ENCODE measurements around the gene CNTF.

CNTF gene

GRCh38 chr11:58640386-58641023 is 18.0 kb downstream of the CNTF start:
- TF ChIP-seq CTCF (IDR thresholded peaks at IDR 0.05; ENCODE audit: low read depth, low read length, missing control alignments) = no peak
- H3K4me3 ChIP-seq (replicated peaks; ENCODE audit: low read depth, low read length) = no peak overlapping the region
- no peak for DNase-seq (ENCODE audit: extremely low read depth, low read depth)

- DNase-seq (ENCODE audit: extremely low read depth, low read depth) = no peak
- no peak for TF ChIP-seq CTCF (IDR thresholded peaks at IDR 0.05; ENCODE audit: low read depth, low read length, missing control alignments)
- H3K4me3 ChIP-seq (replicated peaks; ENCODE audit: low read depth, low read length) = no peak overlapping the region
Measured at GRCh38 chr11:58641341-58641740, 18.9 kb downstream of the CNTF start.

- H3K4me3 ChIP-seq (replicated peaks; ENCODE audit: low read depth, low read length) = no peak overlapping the region
- no peak for TF ChIP-seq CTCF (IDR thresholded peaks at IDR 0.05; ENCODE audit: low read depth, low read length, missing control alignments)
- DNase-seq (ENCODE audit: extremely low read depth, low read depth) = no peak
Measured at GRCh38 chr11:58641803-58642581, 19.5 kb downstream of the CNTF start.

- TF ChIP-seq CTCF (IDR thresholded peaks at IDR 0.05; ENCODE audit: low read depth, low read length, missing control alignments) = no peak
- DNase-seq (ENCODE audit: extremely low read depth, low read depth) = no peak
- H3K4me3 ChIP-seq (replicated peaks; ENCODE audit: low read depth, low read length) = no peak overlapping the region
Measured at GRCh38 chr11:58645854-58646253, 23.4 kb downstream of the CNTF start.

- H3K4me3 ChIP-seq (replicated peaks; ENCODE audit: low read depth, low read length) = no peak overlapping the region
- TF ChIP-seq CTCF (IDR thresholded peaks at IDR 0.05; ENCODE audit: low read depth, low read length, missing control alignments) = no peak
- DNase-seq (ENCODE audit: extremely low read depth, low read depth) = no peak
Measured at GRCh38 chr11:58647141-58647699, 24.8 kb downstream of the CNTF start.

- no peak for TF ChIP-seq CTCF (IDR thresholded peaks at IDR 0.05; ENCODE audit: low read depth, low read length, missing control alignments)
- no peak overlapping the region for H3K4me3 ChIP-seq (replicated peaks; ENCODE audit: low read depth, low read length)
Measured at GRCh38 chr11:58647866-58648265, 25.4 kb downstream of the CNTF start.

More at GRCh38 chr11:58647866-58648265, 25.4 kb downstream of the CNTF start:
- no peak for DNase-seq (ENCODE audit: extremely low read depth, low read depth)
